Measurements from ENCODE around the gene ENHO. TPM values are rescaled to one million over a fixed set of nuclear protein-coding genes. Genes with fewer than 3 reads are reported as not detected.

The ENHO gene
- total and polyA plus RNA-seq, 2 experiments from 2014 or later: 13.8 to 19.7 TPM

DNA sequence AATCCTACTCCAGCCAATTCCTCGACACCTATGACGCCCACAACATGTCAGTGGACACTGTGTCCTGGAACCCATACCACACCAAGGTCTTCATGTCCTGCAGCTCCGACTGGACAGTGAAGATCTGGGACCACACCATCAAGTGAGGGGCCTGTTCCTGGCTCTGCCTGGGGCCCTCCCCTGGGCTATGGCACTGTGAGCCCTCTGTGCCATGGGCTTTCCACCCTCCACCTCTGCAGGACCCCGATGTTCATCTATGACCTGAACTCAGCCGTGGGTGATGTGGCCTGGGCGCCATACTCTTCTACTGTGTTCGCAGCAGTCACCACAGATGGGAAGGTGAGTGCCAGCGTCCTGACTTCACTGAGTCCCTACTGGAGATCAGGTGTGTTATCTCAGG, 8.4 kb downstream of the ENHO start:
- no peak for TF ChIP-seq ETS1 (IDR thresholded peaks at IDR 0.05)
- no peak for TF ChIP-seq EZH2phosphoT487 (IDR thresholded peaks at IDR 0.05; ENCODE audit: unreplicated experiment)
- no peak for TF ChIP-seq REST (IDR thresholded peaks at IDR 0.05; ENCODE audit: unreplicated experiment)
- TF ChIP-seq ZNF114 (CRISPR knock-in tag; IDR thresholded peaks at IDR 0.05): no peak
- no peak for TF ChIP-seq NANOG (IDR thresholded peaks at IDR 0.05; ENCODE audit: borderline replicate concordance)
- no peak for TF ChIP-seq CTCF (conservative IDR thresholded peaks at IDR 0.05; ENCODE audit: low read depth in 2 of 2)
- TF ChIP-seq, protein P1, sequence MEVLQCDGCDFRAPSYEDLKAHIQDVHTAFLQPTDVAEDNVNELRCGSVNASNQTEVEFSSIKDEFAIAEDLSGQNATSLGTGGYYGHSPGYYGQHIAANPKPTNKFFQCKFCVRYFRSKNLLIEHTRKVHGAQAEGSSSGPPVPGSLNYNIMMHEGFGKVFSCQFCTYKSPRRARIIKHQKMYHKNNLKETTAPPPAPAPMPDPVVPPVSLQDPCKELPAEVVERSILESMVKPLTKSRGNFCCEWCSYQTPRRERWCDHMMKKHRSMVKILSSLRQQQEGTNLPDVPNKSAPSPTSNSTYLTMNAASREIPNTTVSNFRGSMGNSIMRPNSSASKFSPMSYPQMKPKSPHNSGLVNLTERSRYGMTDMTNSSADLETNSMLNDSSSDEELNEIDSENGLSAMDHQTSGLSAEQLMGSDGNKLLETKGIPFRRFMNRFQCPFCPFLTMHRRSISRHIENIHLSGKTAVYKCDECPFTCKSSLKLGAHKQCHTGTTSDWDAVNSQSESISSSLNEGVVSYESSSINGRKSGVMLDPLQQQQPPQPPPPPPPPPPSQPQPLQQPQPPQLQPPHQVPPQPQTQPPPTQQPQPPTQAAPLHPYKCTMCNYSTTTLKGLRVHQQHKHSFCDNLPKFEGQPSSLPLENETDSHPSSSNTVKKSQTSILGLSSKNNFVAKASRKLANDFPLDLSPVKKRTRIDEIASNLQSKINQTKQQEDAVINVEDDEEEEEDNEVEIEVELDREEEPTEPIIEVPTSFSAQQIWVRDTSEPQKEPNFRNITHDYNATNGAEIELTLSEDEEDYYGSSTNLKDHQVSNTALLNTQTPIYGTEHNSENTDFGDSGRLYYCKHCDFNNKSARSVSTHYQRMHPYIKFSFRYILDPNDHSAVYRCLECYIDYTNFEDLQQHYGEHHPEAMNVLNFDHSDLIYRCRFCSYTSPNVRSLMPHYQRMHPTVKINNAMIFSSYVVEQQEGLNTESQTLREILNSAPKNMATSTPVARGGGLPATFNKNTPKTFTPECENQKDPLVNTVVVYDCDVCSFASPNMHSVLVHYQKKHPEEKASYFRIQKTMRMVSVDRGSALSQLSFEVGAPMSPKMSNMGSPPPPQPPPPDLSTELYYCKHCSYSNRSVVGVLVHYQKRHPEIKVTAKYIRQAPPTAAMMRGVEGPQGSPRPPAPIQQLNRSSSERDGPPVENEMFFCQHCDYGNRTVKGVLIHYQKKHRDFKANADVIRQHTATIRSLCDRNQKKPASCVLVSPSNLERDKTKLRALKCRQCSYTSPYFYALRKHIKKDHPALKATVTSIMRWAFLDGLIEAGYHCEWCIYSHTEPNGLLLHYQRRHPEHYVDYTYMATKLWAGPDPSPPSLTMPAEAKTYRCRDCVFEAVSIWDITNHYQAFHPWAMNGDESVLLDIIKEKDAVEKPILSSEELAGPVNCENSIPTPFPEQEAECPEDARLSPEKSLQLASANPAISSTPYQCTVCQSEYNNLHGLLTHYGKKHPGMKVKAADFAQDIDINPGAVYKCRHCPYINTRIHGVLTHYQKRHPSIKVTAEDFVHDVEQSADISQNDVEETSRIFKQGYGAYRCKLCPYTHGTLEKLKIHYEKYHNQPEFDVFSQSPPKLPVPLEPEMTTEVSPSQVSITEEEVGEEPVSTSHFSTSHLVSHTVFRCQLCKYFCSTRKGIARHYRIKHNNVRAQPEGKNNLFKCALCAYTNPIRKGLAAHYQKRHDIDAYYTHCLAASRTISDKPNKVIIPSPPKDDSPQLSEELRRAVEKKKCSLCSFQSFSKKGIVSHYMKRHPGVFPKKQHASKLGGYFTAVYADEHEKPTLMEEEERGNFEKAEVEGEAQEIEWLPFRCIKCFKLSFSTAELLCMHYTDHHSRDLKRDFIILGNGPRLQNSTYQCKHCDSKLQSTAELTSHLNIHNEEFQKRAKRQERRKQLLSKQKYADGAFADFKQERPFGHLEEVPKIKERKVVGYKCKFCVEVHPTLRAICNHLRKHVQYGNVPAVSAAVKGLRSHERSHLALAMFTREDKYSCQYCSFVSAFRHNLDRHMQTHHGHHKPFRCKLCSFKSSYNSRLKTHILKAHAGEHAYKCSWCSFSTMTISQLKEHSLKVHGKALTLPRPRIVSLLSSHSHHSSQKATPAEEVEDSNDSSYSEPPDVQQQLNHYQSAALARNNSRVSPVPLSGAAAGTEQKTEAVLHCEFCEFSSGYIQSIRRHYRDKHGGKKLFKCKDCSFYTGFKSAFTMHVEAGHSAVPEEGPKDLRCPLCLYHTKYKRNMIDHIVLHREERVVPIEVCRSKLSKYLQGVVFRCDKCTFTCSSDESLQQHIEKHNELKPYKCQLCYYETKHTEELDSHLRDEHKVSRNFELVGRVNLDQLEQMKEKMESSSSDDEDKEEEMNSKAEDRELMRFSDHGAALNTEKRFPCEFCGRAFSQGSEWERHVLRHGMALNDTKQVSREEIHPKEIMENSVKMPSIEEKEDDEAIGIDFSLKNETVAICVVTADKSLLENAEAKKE (CRISPR knock-in tag; IDR thresholded peaks at IDR 0.05): no peak
- no peak for TF ChIP-seq JUNB (IDR thresholded peaks at IDR 0.05; ENCODE audit: unreplicated experiment)
- TF ChIP-seq EZH2 (IDR thresholded peaks at IDR 0.05; ENCODE audit: low read depth, unreplicated experiment): no peak
- Histone ChIP-seq H4K20me1 (replicated peaks; ENCODE audit: insufficient read depth) (no peaks in the 10 kb centered on the region), H3K4me3 (no peak overlapping the region), H3K4me2 (no peak overlapping the region), H3K36me3 (ENCODE audit: insufficient read depth) (no peaks in the 10 kb centered on the region), H3K27ac (ENCODE audit: low read depth) (no peak overlapping the region), H3K4me1 (ENCODE audit: insufficient read depth) (peaks cover 38% of the 10 kb centered on the region), H3K79me2 (replicated peaks; ENCODE audit: insufficient read depth) (no peaks in the 10 kb centered on the region), H2AFZ (no peak overlapping the region), H3K27me3 (ENCODE audit: insufficient read depth) (no peaks in the 10 kb centered on the region), H3K9me2 (ENCODE audit: insufficient read depth) (peaks cover 4% of the 10 kb centered on the region; the same call in 1 of the 2 replicates), H3F3A (replicated peaks; ENCODE audit: low read depth) (no peaks in the 10 kb centered on the region; the same call in 1 of the 2 replicates)
- Mint-ChIP-seq H3K27me3 (ENCODE audit: insufficient read depth, low read depth, poor library complexity) (peaks cover 5% of the 10 kb centered on the region), H3K9me3 (no peaks in the 10 kb centered on the region; the same call in 2 of the 3 replicates), H3K27ac (no peak overlapping the region), H3K4me3 (no peak overlapping the region), H3K4me1 (peaks cover 45% of the 10 kb centered on the region), H3K36me3 (ENCODE audit: low read depth) (no peaks in the 10 kb centered on the region)
- ATAC-seq (no peak), DNase-seq (ENCODE audit: low spot score) (no peak)

All from GM23338 (cell line).